Fibroblast of skin of left biceps (primary cell): ENCODE results near the gene FGF21.

Experiments used
- DNase-seq, 2 experiments: peaks; one replicate each; pipeline ENCODE4 v3.0.0-alpha.2; 2013; ENCODE audit warnings: low read depth in 2 of 2

Gene FGF21

GRCh38 chr19:48728911-48729664 lies 26.2 kb upstream of the FGF21 start:
- no peak for DNase-seq

DNA sequence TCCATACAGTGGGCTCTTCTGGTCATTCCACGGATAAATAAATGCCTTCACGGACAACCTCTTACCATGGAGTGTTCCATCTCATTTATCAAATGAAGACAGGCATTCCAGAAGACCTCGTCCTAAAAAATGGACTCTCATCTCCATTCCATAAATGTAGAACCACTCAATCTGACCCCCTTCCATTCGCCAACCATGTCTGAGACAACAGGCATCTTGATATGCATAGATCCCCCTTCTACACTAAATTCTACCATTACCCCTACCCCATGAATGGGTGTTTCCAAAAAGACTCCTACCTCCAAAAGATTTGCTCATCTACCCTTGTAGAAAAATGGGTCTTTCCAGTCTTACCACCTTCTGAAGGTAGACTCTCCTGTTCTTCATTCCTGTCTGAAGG lies 23.9 kb upstream of the FGF21 start:
- DNase-seq, result no peak

DNA sequence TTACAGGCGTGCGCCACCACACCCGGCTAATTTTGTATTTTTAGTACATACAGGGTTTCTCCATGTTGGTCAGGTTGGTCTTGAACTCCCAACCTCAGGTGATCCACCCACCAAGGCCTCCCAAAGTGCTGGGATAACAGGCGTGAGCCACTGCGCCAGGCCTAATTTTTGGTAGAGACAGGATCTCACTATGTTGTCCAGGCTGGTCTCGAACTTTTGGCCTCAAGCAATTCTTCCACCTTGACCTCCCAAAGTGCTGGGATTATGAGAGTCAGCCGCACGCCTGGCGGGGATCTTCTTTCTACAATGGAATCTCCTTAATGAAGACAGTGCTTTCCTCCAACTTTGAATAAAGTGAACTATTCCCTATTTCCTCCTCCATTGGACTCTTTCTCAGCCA lies 20.7 kb upstream of the FGF21 start:
- no peak for DNase-seq

GRCh38 chr19:48735031-48735615 lies 20.2 kb upstream of the FGF21 start:
- DNase-seq, result no peak

- DNase-seq, result no peak
Observed at GRCh38 chr19:48737360-48737998, 17.8 kb upstream of the FGF21 start.

GRCh38 chr19:48738557-48739403 lies 16.5 kb upstream of the FGF21 start:
- no peak for DNase-seq

- no peak for DNase-seq
Observed at GRCh38 chr19:48739404-48740163, 15.7 kb upstream of the FGF21 start.

DNA sequence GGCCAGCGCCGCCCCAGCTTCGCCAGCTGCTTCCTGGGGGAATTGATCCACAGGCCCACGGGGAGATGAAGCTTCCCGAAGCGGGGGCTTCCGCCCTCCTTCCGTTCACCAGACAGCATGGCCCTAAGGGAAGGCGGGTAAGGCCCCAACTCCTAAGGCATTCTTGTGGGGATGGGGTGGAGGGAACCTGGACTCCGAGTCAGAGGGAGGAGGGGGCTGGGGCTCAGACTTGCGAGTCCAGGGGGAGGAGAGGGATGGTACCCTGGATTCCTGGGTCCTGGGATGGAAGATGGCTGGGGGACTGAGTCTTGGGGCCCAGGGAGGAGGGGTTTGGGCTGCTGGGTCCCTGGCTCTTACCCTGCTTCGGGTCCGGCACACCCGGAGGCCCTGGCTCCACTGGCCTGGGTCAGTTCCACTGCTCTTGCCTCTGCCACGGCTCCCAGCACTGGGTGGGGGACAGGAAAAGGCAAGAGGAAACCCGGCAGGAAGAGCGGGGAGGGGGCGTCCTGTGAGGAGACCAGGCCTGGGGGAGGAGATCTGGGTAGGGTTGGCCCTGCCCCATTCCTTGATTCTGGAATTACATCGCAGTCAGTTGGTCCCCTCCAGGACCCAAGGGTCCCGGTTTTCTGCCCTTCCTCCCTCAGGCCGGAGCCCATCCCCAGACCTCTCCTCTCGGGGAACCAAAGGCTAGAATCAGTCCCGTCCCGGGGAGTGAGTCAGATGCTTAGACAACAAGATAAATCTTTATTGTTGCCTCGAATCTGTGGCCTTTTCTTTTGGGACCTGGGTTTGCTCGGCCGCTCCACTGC lies 15.0 kb upstream of the FGF21 start, which contains the start of gene RASIP1:
Gene RASIP1, minus strand, starts transcription at position 447 of the 809 bp plus-strand sequence. Its CDS starts 328 bp downstream, at position 119.
- DNase-seq, result no peak

DNA sequence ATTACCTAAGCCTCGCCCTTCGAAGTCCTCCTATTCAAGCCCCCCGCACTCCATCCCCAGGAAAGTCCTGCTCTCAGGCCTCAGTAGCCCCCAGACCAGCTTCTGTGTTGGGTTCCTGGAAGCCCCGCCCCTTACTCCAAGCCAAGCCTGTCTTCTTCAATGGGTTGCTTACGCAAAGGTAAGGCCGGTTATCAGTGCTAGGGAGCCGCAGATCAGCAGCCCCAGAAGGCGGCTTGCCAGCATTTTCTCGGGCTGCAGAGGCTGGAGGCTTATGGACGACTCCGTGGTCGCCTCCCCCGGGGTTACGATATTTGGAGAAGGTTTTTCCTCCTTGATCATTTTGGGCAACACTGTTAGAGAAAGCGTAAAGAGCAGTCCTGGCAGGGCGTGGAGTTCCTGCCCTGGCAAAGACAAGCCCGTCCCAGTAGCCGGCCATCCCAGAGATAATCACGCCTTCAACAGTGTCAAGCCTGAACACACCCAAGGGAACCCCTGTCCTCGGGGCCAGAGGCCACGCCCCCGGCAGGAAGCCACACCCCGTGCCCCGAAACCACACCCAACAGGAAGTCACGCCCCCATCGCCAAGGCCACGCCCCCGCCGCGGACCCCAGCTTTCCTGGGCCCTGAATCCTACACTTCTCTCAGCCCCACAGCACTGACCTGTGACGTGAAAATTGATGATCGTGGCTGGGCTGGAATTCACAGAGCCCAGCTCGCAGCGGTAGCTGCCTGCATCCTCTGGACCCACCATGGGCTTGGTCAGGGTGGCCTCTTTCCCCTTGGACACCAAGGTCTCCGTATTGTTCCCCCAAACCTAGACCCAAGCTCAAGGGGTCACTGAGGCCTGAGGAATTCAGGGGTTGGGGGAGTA lies 14.0 kb upstream of the FGF21 start:
- DNase-seq, result no peak

DNA sequence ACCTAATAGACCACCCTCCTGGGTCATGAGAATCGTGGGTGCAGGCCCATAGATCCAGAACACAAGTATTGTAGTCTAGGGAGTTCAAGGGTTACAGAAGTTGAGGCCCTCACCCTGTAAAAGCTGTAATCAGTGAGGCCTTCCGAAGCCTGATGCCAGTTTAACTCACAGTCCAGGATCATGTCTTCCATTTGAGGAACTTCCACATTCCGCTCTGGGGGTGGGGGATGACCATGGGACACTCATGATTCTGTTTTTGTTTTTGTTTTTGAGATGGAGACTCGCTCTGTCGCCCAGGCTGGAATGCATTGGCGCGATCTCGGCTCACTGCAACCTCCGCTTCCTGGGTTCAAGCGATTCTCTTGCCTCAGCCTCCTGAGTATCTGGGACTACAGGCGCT lies 13.2 kb upstream of the FGF21 start:
- DNase-seq, result no peak

GRCh38 chr19:48745208-48745995 lies 9.9 kb upstream of the FGF21 start:
- DNase-seq, result peak in 1 of 2 experiments; percentile 10

DNA sequence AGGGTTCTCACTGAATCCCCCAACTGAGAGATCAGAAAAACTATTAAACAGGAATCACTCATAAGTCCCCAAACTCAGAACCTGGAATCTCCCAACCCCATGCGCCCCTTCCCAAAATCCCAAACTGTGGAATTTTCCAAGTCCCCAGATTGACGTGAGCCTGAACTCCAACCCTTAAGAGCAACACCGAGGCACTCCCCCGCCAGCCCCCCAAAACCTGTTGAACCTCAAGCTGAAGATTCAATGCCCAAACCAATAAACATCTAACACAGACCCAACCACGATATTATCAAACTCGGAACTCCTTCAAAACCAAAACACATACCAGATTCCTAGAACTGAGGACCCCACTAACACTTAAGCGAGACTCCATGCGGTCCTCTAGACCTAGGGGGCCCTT lies 9.2 kb upstream of the FGF21 start:
- DNase-seq, result no peak

DNA sequence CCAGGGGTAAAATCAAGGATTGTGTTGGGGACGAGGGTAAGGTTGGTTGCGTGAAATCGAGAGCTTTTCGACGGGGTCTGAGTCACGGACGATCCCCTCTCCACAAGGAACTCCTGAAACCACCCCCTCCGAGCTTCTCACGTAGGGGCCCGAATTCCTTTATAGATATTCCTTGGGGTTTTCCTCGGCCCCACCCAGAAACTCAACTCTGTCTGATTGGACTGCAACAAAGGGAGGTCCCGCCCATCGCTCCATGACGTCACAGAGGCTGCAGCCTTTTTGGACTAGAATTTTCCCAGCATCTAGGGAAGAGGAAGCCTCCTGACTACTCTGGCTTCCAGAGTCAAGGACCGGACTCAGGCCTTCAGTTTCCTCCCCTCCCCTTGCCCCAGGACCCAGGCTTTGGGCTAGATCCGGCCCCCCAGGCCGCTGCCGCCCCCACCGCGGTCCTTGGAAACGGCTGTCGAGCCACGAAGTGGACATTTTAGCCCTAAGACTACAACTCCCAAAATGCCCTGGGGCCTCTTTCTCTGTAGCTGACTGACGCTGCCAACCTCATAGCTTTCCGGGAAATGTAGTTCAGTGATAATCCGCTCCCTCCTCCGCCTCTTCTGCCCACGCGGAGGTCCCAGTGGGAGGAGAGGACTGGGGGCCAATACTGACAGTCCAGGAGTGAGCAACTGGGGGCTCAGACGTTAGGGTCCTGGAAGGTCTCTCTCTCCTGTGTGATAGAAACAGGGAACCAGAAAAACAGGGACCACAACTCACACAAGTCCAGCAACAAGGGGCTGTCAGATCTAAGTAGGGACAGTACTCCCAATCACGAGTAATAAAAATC lies 8.4 kb upstream of the FGF21 start, which contains the start of gene IZUMO1:
Gene IZUMO1, minus strand, starts transcription at position 172 of the 838 bp plus-strand sequence. CDS start 1,050 bp downstream, outside the sequence.
- DNase-seq, result peak; percentile 66 to 70

DNA sequence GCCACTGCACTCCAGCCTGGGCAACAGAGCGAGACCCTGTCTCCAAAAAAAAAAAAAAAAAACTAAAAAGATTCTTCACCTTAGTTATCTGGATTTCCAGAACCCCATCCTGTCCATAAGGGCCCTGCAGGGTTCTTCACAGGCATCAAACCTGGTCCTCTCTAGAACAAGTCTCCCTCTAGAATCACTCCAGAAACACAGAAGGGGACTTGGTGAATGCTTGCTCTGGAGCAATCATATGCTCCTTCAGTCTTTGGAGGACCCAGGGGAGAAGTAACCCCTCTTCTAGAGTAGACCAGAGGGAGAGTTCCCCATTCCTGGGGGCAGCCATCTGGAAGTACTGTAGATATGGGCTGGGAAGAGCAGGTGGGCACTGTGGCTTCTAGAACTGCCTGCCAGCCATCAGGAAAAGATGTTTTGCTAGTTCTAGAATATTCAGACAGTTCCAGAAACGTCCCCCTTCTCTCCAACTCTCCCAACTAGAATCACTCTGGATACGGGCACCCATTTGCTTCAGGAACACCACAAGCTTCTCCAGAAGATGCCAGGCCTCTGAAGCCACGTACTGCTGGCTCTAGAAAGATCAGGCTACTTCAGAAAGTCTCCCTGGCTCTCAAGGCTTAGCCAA lies 5.6 kb upstream of the FGF21 start:
- DNase-seq, result no peak

DNA sequence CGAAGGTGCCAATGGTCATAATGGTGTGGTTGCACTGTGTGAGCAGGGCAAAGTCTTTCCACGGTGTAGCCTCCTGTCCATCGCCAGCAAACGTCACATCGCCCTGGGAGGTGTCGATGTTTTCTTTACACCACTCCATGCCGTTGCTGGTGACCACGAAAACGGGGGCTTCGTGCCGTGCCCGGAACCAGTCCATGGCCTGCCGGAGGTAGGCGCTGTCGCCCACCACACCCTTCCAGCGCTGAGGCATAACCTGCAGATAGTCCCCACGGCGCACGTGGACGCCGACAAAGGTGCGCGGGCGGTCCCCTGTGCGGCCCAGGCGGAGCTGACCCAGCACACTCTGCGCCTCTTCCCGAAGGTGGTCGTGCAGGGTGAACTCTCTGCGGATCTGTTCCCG lies 5.0 kb upstream of the FGF21 start:
- no peak for DNase-seq

- no peak for DNase-seq
Observed at GRCh38 chr19:48750771-48751504, 4.4 kb upstream of the FGF21 start.
